B cell (primary cell): ENCODE measurements around the gene RAB9A. TPM values are rescaled to one million over a fixed set of nuclear protein-coding genes. Genes with fewer than 3 reads are reported as not detected.

ENCODE experiments used
- ATAC-seq: fragments of 200-7000 bp; cut with Tn5 transposase; one replicate; pipeline ENCODE4 v1.10.0; 2021; ENCODE audit warnings: low read depth, mild to moderate bottlenecking, moderate number of reproducible peaks, moderate library complexity
- CTCF ChIA-PET: fragments of 350-600 bp; sonication (Branson Sonifier 250); formaldehyde crosslinking; loops from one replicate; lab custom pipeline; 2021; ENCODE audit warnings: antibody characterized with exemption, inconsistent platforms; lab: Charles Lee
- POLR2A ChIA-PET: fragments of 350-600 bp; sonication (Branson Sonifier 250); formaldehyde crosslinking; loops from one replicate; lab custom pipeline; 2021; ENCODE audit warnings: antibody characterized with exemption; lab: Charles Lee
- DNase-seq: peaks from one replicate; pipeline ENCODE4 v3.0.0; 2013
- H2AFZ ChIP-seq: 2 replicates; pipeline ENCODE4 v1.6.1; 2012; ENCODE audit warnings: mild to moderate bottlenecking, low read depth, low read length; ENCODE audit not compliant: insufficient read depth, poor library complexity, severe bottlenecking
- H3K27ac ChIP-seq, 2 donors: 1 replicate in 1 of 2; 2 replicates in 1 of 2; pipeline ENCODE4 v1.5.1; 2012 to 2013; ENCODE audit warnings: low read length in 2 of 2, mild to moderate bottlenecking in 2 of 2, moderate library complexity in 1 of 2
- H3K27me3 ChIP-seq, 4 experiments: fragments of 200-600 bp in 1 of 4; sonication (generic) in 1 of 4; replicated peaks in 1 of 4; 1 replicate in 2 of 4; 2 replicates in 2 of 4; pipeline versions ENCODE4 v1.6.1 to v1.7.0; 2013 to 2016; ENCODE audit warnings: low read length in 3 of 4, mild to moderate bottlenecking in 2 of 4, mixed read lengths in 1 of 4, moderate library complexity in 1 of 4; ENCODE audit not compliant: insufficient read depth in 4 of 4, control insufficient read depth in 3 of 4; ENCODE audit errors: control extremely low read depth in 1 of 4
- H3K36me3 ChIP-seq, 2 experiments: replicated peaks in 1 of 2; 1 replicate in 1 of 2; 2 replicates in 1 of 2; pipeline versions ENCODE4 v1.6.1 to v1.7.1; 2013; ENCODE audit warnings: low read length in 1 of 2; ENCODE audit not compliant: insufficient read depth in 2 of 2, control insufficient read depth in 1 of 2; ENCODE audit errors: control extremely low read depth in 1 of 2, extremely low read depth in 1 of 2
- H3K4me1 ChIP-seq, 2 donors: fragments of 200-600 bp in 1 of 2; sonication (generic) in 1 of 2; 1 replicate in 1 of 2; 2 replicates in 1 of 2; pipeline versions ENCODE4 v1.5.1 to v1.6.1; 2013 to 2017; ENCODE audit warnings: low read length in 2 of 2; ENCODE audit not compliant: control insufficient read depth in 2 of 2, insufficient read depth in 2 of 2
- H3K4me2 ChIP-seq: replicated peaks from 2 replicates; pipeline ENCODE3; 2012; ENCODE audit warnings: mild to moderate bottlenecking, low read depth, low read length; ENCODE audit not compliant: poor library complexity, severe bottlenecking
- H3K4me3 ChIP-seq, 5 experiments: fragments of 200-600 bp in 1 of 5; sonication (generic) in 1 of 5; 1 replicate in 3 of 5; 2 replicates in 2 of 5; pipeline versions ENCODE4 v1.5.1 to v1.7.0; 2011 to 2016; ENCODE audit warnings: low read length in 4 of 5, mild to moderate bottlenecking in 4 of 5, low read depth in 2 of 5, control low read depth in 1 of 5, moderate library complexity in 1 of 5; ENCODE audit not compliant: insufficient read depth in 1 of 5; ENCODE audit errors: control extremely low read depth in 1 of 5, extremely low read depth in 1 of 5
- H3K79me2 ChIP-seq: fragments of 200-600 bp; sonication (generic); one replicate; pipeline ENCODE4 v1.6.0; 2016; ENCODE audit warnings: low read length; ENCODE audit not compliant: control insufficient read depth, insufficient read depth
- H3K9ac ChIP-seq: fragments of 200-600 bp; sonication (generic); 2 replicates; pipeline ENCODE4 v1.6.1; 2017; ENCODE audit warnings: mild to moderate bottlenecking, low read length, moderate library complexity
- H3K9me3 ChIP-seq, 3 donors: one replicate each; pipeline versions ENCODE4 v1.6.1 to v1.7.1; 2013; ENCODE audit warnings: low read length in 2 of 3; ENCODE audit not compliant: control insufficient read depth in 2 of 3, insufficient read depth in 1 of 3; ENCODE audit errors: control extremely low read depth in 1 of 3
- H4K20me1 ChIP-seq: 2 replicates; pipeline ENCODE4 v1.6.0; 2012; ENCODE audit warnings: mild to moderate bottlenecking, low read length; ENCODE audit not compliant: insufficient read depth, control insufficient read depth, poor library complexity, severe bottlenecking
- H3K27ac Mint-ChIP-seq: one replicate; pipeline ENCODE4 v1.8.0; 2021; ENCODE audit warnings: mixed read lengths
- H3K27me3 Mint-ChIP-seq: one replicate; pipeline ENCODE4 v1.8.0; 2021; ENCODE audit warnings: mixed read lengths
- H3K4me1 Mint-ChIP-seq: one replicate; pipeline ENCODE4 v1.8.0; 2021; ENCODE audit warnings: mixed read lengths
- H3K4me3 Mint-ChIP-seq: one replicate; pipeline ENCODE4 v1.8.0; 2021; ENCODE audit warnings: mixed read lengths
- H3K9me3 Mint-ChIP-seq: one replicate; pipeline ENCODE4 v1.8.0; 2022; ENCODE audit warnings: mixed read lengths; ENCODE audit not compliant: insufficient read depth
- CTCF ChIP-seq: fragments of 200-600 bp; IDR thresholded peaks from one replicate; pipeline ENCODE4 v1.8.0; 2022; ENCODE audit warnings: antibody characterized with exemption, mild to moderate bottlenecking
- EZH2 ChIP-seq: IDR thresholded peaks from 2 replicates; pipeline ENCODE4 v1.6.1; 2012; ENCODE audit warnings: borderline replicate concordance, low read depth, mild to moderate bottlenecking, moderate library complexity, low read length; ENCODE audit not compliant: insufficient read depth, poor library complexity, severe bottlenecking
- WGBS: methylation state at CpG from one replicate; pipeline ENCODE4 v1.1.5; 2013; ENCODE audit warnings: missing lambda C conversion rate; ENCODE audit not compliant: insufficient coverage; 5-methylcytosine and 5-hydroxymethylcytosine counted together
- intact Hi-C: fragments of 100-400 bp; cut with micrococcal nuclease; formaldehyde crosslinking; loops from one replicate; pipeline ENCODE4 v1.10.0; 2022
- polyA plus RNA-seq: library from polyadenylated mRNA; depleted of rRNA; stranded (reverse); fragments of >200 nt; gene quantifications from 2 replicates; pipeline ENCODE4 v1.2.3, GENCODE V29; 2012
- total RNA-seq, 2 donors: library from RNA; stranded (reverse); fragments of 120-200 nt in 1 of 2; gene quantifications; 1 replicate in 1 of 2; 2 replicates in 1 of 2; pipeline versions ENCODE4 v1.2.3 to v1.2.4, GENCODE V29; 2013 to 2022

The RAB9A gene
- total and polyA plus RNA-seq, 2 donors (not counting 1 experiment from before 2014, with no cell fraction given) = 11.9 to 16.7 TPM

- H3K4me1 ChIP-seq = peaks cover 34 to 37% of the 10 kb centered on the region in 2 donors
- H3K9me3 ChIP-seq = no peaks in the 10 kb centered on the region
- H3K36me3 ChIP-seq = no peaks in the 10 kb centered on the region
- H3K27ac ChIP-seq = peak overlapping the region; percentile 70 to 85
- H3K27me3 Mint-ChIP-seq = no peaks in the 10 kb centered on the region
- peaks cover 52% of the 10 kb centered on the region for H3K79me2 ChIP-seq
- ChIA-PET CTCF (interaction anchor here (1.0 to 1.7 kb wide), 5 partner anchors 10 to 46 kb away, joined by 3 to 7 read pairs (median 4); partner anchors contain the start of genes OFD1 and TRAPPC2), POLR2A (interaction anchor here (1.0 to 1.3 kb wide), 2 partner anchors 46 to 51 kb away, joined by 4 read pairs; partner anchors contain the start of genes OFD1 and TRAPPC2)
- H3K27ac Mint-ChIP-seq = peak overlapping the region; percentile 91
- H3K9me3 Mint-ChIP-seq = no peaks in the 10 kb centered on the region
- H3K4me3 Mint-ChIP-seq = peak overlapping the region; percentile 93
- DNase-seq (no peak), ATAC-seq (no peak)
- TF ChIP-seq CTCF (no peak), EZH2 (no peak)
- peak overlapping the region; percentile 95 for H2AFZ ChIP-seq
- peak overlapping the region; percentile 81 for H3K4me2 ChIP-seq
- H3K27me3 ChIP-seq = no peaks in the 10 kb centered on the region
- intact Hi-C loops = loop anchor here (2.0 kb wide), 1 partner anchor 30 kb away; no protein-coding TSS in a partner anchor
- 0% methylated on average over 5 of the region's 13 CpGs for WGBS
- peak overlapping the region; percentile 46 to 89 (median 78) for H3K4me3 ChIP-seq
- peaks cover 47% of the 10 kb centered on the region for H3K4me1 Mint-ChIP-seq
- H4K20me1 ChIP-seq = no peaks in the 10 kb centered on the region
- H3K9ac ChIP-seq = peak overlapping the region; percentile 90
These were observed 457 bp upstream of the RAB9A start for GRCh38 chrX:13688384-13688957.

- peak; percentile 17 for DNase-seq
- H3K27me3 Mint-ChIP-seq = no peaks in the 10 kb centered on the region
- peak overlapping the region; percentile 91 for H3K27ac Mint-ChIP-seq
- H3K4me3 ChIP-seq = peak overlapping the region; percentile 61 to 89 (median 78)
- peak overlapping the region; percentile 81 for H3K4me2 ChIP-seq
- H3K4me3 Mint-ChIP-seq = peak overlapping the region; percentile 93
- no peak for TF ChIP-seq EZH2
- TF ChIP-seq CTCF = no peak
- POLR2A ChIA-PET = interaction anchor here (1.0 kb wide), 1 partner anchor 45 kb away, joined by 4 read pairs; the partner anchor contains the start of genes OFD1 and TRAPPC2
- 0% methylated on average over 6 of the region's 16 CpGs for WGBS
- CTCF ChIA-PET = interaction anchor here (1.5 kb wide), 1 partner anchor 8 kb away, joined by 5 read pairs; no protein-coding TSS in a partner anchor
- peak overlapping the region; percentile 95 for H2AFZ ChIP-seq
- intact Hi-C loops = loop anchor here (1.0 to 2.0 kb wide), 3 partner anchors 8 to 45 kb away; partner anchors contain the start of genes OFD1 and TRAPPC2
- no peaks in the 10 kb centered on the region for H3K36me3 ChIP-seq
- peaks cover 55% of the 10 kb centered on the region for H3K4me1 Mint-ChIP-seq
- peak overlapping the region; percentile 90 for H3K9ac ChIP-seq
- no peak for ATAC-seq
- H3K9me3 Mint-ChIP-seq = no peaks in the 10 kb centered on the region
- peak overlapping the region; percentile 70 to 85 for H3K27ac ChIP-seq
- H3K27me3 ChIP-seq = no peaks in the 10 kb centered on the region
- peaks cover 59% of the 10 kb centered on the region for H3K79me2 ChIP-seq
- peaks cover 47 to 48% of the 10 kb centered on the region in 2 donors for H3K4me1 ChIP-seq
- peaks cover 4% of the 10 kb centered on the region for H4K20me1 ChIP-seq
- no peaks in the 10 kb centered on the region for H3K9me3 ChIP-seq
These were observed 848 bp downstream of the RAB9A start for GRCh38 chrX:13689741-13690211.
